GM18499 (cell line): ENCODE results near the gene SOX6.
"Not testable (repeated sequence)": the region's sequence is repeated elsewhere in the genome, so short reads cannot be mapped to it uniquely, and the experiment has no call there.

Experiments
- ATAC-seq: cut with Tn5 transposase; IDR thresholded peaks from one replicate; pipeline ENCODE4 v1.9.1; 2021; ENCODE audit warnings: moderate number of reproducible peaks; ENCODE audit not compliant: insufficient read depth, unreplicated experiment

Gene SOX6

DNA sequence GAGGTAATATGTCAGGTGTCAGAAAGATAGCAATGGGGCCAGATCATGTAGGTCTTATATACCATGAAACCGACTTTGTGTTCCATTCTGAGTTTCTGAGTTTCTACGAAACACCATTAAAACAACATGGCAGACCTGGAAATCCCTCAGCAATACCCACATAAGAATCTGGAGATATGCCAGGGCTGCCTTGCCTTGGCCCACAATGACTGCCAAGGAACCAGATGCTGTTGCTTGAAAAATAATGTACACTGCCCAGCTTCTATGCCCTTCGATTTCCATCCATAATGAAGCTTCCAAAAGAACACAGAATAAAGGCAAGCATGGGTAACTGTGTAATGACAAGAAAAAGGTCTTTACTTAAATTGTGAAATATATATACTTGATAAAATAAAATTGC, 277.4 kb downstream of the SOX6 start:
- no peak for ATAC-seq

DNA sequence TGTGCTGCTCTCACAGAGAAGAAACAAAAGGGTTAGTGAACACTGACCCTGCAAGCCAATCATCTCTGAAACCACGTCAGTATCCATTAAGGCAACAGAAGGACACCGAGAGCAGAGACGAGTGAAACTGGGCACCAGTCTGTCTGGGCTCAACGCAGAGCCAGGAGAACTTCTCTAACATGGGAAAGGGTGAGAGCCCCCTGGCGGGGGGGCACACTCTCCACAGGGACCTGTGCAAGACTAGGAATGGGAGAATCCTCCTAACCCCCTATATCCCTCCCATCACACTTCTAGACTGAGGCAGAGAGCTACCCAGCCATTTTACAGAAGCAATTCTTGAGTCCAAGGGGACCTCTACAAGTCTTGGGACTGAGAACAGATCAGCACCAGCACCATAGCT, 285.8 kb downstream of the SOX6 start:
- ATAC-seq: no peak

DNA sequence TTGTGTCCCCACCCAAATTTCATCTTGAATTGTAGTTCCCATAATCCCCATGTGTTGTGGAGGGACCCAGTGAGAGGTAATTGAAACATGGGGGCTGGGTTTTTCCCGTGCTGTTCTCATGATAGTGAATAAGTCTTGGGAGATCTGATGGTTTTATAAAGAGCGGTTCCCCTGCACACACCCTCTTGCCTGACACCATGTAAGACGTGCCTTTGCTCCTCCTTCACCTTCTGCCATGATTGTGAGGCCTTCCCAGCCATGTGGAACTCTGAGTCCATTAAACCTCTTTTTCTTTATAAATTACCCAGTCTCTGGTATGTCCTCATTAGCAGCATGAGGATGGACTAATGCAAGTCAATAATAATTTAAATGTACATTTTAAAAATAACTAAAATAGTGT, 289.1 kb downstream of the SOX6 start:
- ATAC-seq: not testable (repeated sequence)

DNA sequence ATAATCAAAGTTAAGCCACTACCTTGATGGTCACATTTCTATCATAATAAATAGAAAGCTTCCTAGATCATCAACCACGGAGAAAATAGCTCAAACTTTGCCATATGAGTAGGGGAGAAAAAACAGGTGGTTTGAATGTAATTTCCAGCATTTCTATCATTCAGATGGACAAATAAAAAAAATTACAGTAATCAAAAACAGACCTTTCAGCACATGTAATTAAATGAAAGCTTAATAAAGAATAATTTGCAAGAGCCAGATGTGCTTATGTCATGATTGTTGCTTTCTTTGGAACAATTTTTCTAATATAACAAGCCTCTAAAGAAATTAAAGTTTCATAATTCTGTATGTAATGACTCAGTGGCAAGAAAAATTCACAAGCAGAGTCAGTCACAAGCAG, 297.0 kb downstream of the SOX6 start:
- no peak for ATAC-seq

DNA sequence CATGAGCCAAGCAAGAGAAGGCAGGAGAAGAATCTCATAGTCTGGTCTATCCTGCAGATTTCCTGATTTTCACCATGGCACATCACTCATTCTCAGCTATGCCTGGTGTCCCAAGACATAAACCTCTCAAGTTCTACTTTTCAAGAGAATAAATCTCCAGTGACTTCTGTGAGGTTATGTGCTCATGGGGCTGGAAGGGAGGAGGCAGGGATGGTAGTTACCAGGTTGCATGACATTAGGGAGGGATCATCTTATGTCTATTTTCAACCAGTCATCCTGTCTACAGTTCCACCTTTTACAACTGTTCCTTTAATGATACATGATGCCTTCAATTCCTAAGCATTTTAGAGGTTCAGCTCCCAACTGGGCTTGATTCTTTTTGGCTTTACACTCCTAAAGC, 297.7 kb downstream of the SOX6 start:
- ATAC-seq: no peak

DNA sequence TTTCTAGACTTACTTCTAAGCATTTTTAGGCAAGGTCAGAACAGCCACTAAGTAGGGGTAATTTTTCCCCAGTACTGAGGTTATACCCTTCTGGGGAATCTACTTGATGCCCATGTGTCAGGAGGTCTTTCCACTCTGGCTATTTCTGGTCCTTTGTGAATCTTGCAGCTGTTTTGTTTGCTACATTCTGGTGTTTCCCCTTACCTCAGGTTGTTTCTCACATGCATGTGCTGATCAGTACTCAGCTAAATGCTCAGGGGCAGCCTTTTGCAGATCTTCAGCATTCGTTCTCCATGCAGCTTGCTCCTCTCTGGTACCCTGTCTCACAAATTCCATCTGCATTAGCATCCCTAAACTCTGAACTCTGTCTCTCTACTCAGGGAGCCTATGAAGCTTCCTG, 303.6 kb downstream of the SOX6 start:
- ATAC-seq: no peak

DNA sequence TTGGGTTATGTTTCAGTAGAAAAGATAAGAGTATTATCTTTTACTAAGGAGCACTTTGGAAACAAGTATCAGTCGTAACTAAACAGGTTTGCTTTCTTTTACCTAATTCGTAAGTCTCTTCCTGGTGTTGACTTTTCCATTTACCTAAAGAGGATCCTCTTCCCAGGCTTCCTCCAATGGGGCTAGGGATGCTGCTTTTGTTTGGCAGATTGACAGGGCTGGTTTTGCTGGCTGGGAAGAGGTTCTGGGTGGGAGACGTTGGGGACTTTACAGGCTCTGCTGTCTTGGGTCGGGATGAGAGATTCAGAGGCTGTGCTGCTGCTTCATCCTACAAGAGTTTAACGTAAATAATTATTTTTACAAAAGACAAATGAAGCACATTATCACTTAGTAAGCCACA, 306.7 kb downstream of the SOX6 start:
- no peak for ATAC-seq

DNA sequence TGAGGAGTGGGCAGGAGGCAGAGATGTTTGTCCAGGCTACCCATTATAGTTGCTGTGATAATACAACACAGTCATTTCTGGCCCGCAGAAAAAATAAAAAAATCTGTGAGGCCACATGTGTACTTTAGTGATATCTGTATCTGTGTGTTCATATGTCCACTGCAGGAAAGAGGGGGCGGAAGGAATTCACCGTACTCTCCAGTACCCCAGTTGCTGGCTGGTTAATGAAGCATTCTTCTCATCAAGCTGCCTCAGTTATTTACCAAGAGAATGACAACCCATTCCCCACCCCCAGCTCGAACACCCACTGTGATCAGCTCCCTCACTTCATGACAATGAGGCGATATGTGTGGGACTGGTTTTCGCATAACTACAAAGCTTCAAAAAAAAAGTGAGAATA, 309.3 kb downstream of the SOX6 start:
- no peak for ATAC-seq

DNA sequence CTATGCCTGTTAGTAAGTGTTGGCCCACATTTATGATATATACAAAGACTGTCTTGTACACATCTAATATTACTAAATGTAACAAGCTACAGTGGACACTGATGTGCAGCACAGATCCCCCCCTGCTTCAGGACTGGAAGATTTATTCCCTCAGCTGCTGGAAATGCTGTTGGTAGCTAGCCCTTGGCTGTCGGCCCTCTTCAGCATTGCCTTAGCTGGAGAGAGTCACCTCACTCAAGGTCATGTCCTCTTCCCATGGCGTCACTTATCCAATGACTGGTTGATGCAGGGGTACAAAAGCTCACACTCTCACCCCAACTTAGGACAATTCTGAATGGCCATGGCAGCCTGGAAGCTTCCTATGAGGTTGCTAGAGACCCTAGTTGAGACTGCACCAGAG, 312.7 kb downstream of the SOX6 start:
- no peak for ATAC-seq

DNA sequence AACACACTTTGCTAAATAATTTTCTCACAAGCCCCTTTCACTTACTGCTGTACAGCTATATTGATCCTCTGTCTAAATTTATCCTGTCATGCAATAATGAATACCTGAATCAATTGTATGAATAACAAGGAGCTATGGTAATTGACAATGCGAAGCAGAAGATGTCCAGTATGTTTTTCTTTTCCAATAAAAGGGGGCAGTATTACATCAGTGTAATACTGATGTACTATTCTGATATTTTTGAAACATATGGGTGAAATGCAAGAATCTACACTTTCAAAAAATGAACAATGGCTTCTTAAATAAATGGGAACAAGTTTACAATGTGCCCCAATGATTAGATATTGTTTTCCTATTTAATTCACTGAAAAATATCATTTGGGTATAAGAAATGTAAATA, 315.1 kb downstream of the SOX6 start:
- no peak for ATAC-seq

DNA sequence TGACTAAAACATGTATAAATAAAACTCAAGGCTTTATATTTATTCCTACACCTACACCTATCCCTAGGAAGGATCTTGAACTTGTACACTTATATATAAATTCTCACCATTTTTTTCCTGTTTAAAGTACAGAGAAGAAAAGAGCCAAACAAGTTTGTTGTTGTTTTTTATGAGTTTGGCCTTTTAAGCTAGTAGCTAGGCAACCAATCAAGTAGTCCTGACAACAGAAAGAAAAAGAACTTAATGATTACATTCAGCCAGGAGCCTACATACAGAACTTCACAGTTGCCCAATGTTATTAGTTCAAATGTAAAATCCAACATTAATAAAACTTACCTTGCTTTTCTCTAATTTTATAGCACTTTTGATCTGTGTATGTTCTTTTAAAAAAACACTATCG, 316.2 kb downstream of the SOX6 start:
- ATAC-seq: no peak

DNA sequence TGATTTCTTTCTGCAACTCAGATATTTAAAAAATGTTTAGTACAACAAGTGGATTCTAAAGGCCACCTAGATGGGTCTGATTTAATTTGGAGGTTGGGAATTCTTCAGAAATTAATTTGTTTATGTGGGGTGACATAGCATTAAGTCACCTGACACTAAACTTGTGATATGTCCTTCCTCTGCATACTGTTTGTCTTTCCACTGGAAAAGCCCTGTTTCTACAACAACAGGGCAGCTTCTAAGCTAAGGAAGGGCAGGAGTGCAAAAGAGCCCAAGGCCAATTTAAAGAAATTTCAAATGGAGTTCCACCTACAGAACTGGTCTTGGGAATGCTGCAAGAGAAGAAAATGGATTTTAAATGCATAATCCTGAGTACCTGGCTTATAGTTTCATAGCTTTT, 319.2 kb downstream of the SOX6 start:
- ATAC-seq: no peak

DNA sequence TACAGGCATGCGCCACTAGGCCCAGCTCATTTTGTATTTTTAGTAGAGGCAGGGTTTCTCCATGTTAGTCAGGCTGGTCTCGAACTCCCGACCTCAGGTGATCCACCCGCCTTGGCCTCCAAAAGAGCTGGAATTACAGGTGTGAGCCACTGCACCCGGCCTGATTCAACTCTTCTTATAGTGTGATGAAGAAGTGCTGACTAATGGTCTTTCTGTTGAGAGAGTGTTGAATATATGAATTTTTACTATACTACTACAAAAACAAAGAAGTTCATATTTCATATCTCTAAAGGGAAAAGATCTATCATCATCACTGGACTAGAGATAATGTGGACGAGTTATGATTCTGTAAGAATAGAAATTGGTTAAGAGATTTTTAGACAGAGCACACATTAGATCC, 320.1 kb downstream of the SOX6 start:
- no peak for ATAC-seq

DNA sequence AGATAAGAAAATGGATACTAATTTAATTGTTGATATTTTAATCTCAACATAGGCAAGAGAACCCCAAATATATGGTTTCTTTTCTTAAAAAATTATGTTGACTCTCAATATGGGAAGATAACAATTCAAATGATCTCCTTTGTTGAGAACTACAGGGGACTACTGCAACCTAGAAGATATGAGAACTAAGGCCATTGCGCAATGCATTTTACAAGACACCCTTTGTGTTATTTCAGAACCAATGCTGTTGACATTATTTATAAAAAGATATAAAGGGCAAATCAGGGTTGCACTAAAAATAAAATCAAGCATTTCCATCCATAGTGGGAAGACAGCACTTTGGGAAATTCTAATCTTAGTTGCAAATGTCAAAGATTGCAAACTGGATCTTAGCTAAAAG, 322.3 kb downstream of the SOX6 start:
- no peak for ATAC-seq

DNA sequence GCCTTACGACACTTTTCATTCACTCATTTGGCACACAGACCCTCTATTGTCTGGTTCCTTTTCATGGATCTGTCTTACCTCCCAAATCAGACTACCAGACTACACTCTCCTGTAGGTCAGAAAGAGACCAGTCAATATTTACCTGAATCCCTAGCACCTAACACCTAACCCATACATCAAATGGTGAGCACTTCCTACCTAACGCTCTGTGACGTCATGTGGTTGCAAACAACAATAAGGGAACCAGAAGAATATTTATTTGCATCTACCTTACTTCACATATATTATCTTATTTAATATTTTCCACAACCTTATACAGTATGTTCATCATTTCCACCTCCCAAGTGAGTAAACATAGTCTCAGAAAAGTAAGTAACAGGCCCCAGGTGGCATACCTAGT, 323.4 kb downstream of the SOX6 start:
- ATAC-seq: no peak

DNA sequence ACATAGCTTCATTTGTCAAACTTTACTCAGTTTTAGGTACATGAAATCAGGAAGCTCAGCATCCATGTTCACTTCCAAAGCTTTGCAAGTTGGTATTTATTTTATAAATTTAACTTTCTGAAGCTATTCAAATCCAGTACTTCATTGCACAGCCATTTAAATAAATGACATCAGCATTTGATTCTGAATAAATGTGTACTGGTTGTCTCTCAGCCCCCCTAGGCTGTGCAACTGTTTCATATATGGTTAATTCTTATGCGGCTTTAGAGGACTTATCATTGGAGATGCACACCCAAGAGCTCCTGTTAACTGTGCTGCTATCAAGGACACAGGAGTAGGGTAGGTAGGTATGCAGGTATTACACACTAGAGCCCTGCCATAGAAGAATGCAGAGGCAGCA, 325.1 kb downstream of the SOX6 start:
- no peak for ATAC-seq

DNA sequence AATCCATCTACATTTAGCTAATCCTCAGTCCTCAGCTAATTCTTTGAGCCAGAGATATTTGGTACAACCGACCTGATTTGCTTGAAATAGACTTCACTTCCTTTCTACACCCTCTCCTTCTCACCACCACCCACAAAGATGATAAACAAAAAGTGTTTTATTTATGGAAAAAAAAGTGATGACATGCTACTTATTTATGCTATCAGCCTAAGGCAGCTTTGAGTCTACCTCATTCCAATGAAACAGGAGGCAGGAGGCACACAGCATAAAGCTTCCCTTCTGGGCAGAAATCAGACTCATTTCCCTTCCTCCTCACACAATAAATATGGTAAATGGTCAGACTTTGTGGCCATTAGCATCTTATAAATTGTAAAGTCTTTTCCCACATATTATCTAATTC, 325.7 kb downstream of the SOX6 start:
- no peak for ATAC-seq

DNA sequence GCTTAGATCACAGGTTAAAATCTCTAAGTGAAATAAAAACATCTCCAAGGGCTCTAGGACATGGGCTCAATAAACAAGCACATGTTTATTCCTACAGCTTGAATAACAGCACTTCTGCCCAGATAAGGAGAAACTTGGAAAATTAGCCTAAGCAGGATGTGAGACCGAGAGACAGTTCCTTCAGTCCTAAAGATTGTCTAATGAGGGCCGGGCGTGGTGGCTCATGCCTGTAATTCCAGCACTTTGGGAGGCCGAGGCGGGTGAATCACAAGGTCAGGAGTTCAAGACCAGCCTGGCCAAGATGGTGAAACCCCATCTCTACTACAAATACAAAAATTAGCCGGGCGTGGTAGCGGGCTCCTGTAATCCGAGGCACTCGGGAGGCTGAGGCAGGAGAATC, 327.2 kb downstream of the SOX6 start:
- not testable (repeated sequence) for ATAC-seq

DNA sequence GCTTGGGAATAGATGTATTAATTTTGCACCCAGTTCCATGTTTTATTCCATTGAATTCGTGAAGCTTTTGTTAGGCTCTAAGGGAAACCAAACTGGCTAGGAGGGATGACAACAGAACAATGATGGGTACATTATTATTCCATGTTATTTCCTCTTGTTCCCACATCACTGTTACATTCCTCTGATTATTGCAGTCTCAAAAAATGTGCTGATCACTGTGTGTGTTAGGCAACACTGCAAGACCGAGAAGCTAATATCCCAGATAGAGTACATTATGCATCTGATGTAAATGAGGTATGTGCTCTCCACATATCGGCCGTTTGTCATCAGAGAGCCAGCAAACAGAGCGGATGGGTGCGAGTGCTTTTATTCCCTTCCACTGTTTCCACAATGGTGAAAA, 327.9 kb downstream of the SOX6 start:
- no peak for ATAC-seq

DNA sequence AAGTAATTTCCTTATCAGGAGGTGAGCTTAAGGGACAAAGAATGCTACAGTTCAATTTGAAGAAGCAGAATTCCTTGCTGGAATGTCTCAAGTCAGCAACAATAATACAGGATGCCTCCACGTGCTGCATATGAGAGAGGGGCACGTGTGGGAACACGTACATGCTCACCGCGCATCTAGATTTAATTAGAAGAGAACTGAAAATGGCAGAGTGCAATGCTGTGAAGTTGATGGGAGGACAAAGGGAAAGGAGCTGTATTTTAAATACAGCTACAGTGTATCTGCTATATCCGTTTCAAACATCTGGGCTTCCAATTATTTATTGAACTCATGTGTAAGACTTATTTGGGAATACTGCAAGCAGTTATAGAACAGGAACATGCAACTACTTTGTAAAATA, 328.7 kb downstream of the SOX6 start:
- no peak for ATAC-seq

DNA sequence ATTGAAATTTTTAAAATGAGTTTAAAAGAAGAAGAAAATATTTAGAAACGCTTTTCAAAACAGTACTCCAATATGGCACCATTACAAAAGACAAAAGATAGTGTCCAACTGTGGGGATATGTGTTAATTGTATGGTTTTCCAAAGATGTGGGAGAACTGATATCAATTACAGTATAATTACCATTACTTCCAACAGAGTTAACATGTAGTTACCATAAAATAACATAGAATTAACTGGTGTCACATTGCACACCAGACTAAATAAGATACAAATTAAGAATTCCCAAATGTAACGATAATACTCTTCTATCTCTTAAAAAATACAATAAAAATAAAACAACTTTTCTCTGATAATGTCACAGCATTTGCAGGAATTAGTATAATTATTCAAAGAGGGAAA, 329.5 kb downstream of the SOX6 start:
- no peak for ATAC-seq

DNA sequence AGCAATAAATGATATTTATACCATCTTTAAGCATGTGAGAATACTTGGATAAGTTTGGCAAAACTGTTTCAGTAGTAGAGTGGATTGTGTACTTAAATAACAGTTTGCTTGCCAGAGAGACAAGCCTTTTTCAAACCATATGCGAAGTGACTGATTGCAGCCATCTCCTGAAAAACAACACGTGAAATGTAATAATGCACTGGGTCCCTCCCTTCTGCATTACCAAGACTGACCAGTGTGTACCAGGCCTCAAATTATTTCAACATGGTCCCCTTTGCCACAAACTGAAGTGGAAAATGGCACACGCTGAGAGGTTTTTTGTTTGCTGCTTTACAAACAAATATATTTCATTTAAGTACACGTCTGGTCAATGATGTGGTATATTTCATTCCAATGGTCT, 337.4 kb downstream of the SOX6 start:
- ATAC-seq: no peak

DNA sequence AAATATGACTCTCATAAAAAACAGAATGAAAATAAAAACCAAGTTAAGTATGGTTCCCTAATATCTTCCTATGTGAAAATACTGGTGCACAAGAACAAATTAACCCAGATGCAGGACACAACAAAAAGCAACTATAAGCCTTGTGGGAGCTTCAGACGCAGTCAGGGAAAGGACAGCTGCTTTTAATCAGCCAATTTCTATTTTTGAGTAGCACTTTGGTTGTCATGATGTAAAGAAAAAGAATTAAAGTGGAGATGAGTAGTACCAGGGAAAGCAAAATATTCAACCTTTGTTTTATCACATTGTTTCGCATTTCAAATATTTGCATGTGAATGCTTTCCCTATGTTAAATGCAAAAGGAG, 339.9 kb downstream of the SOX6 start:
- ATAC-seq: no peak
